ENCODE results near the gene NEDD4L.
"Not testable (repeated sequence)": the region's sequence is repeated elsewhere in the genome, so short reads cannot be mapped to it uniquely, and the experiment has no call there.

NEDD4L gene

GRCh38 chr18:58148954-58149471, 105.0 kb downstream of the NEDD4L start:
- no peak for DNase-seq (ENCODE audit: low read depth in 2 of 2, low spot score in 1 of 2)

GRCh38 chr18:58150772-58151171, 106.7 kb downstream of the NEDD4L start:
- no peak for DNase-seq (ENCODE audit: low read depth in 2 of 2, low spot score in 1 of 2)

GRCh38 chr18:58152216-58152615, 108.2 kb downstream of the NEDD4L start:
- DNase-seq (ENCODE audit: low read depth in 2 of 2, low spot score in 1 of 2), result no peak

- DNase-seq (ENCODE audit: low read depth in 2 of 2, low spot score in 1 of 2), result no peak
These were observed 108.9 kb downstream of the NEDD4L start for GRCh38 chr18:58152891-58153290.

- DNase-seq (ENCODE audit: low read depth in 2 of 2, low spot score in 1 of 2), result no peak
These were observed 112.5 kb downstream of the NEDD4L start for GRCh38 chr18:58156516-58156915.

- no peak for DNase-seq (ENCODE audit: low read depth in 2 of 2, low spot score in 1 of 2)
These were observed 113.2 kb downstream of the NEDD4L start for GRCh38 chr18:58157237-58157636.

- DNase-seq (ENCODE audit: low read depth in 2 of 2, low spot score in 1 of 2), result no peak
These were observed 114.0 kb downstream of the NEDD4L start for GRCh38 chr18:58158008-58158407.

- no peak for DNase-seq (ENCODE audit: low read depth in 2 of 2, low spot score in 1 of 2)
These were observed 114.4 kb downstream of the NEDD4L start for GRCh38 chr18:58158459-58158858.

GRCh38 chr18:58161659-58162058, 117.6 kb downstream of the NEDD4L start:
- no peak for DNase-seq (ENCODE audit: low read depth in 2 of 2, low spot score in 1 of 2)

- no peak for DNase-seq (ENCODE audit: low read depth in 2 of 2, low spot score in 1 of 2)
These were observed 118.1 kb downstream of the NEDD4L start for GRCh38 chr18:58162127-58162526.

- no peak for DNase-seq (ENCODE audit: low read depth in 2 of 2, low spot score in 1 of 2)
These were observed 119.1 kb downstream of the NEDD4L start for GRCh38 chr18:58163004-58163590.

GRCh38 chr18:58166278-58166844, 122.3 kb downstream of the NEDD4L start:
- DNase-seq (ENCODE audit: low read depth in 2 of 2, low spot score in 1 of 2), result no peak

GRCh38 chr18:58167073-58167472, 123.0 kb downstream of the NEDD4L start:
- no peak for DNase-seq (ENCODE audit: low read depth in 2 of 2, low spot score in 1 of 2)

- no peak for DNase-seq (ENCODE audit: low read depth in 2 of 2, low spot score in 1 of 2)
These were observed 124.2 kb downstream of the NEDD4L start for GRCh38 chr18:58168221-58168620.

- DNase-seq (ENCODE audit: low read depth in 2 of 2, low spot score in 1 of 2), result no peak
These were observed 125.0 kb downstream of the NEDD4L start for GRCh38 chr18:58168993-58169392.

- DNase-seq (ENCODE audit: low read depth in 2 of 2, low spot score in 1 of 2), result no peak
These were observed 125.4 kb downstream of the NEDD4L start for GRCh38 chr18:58169472-58169871.

GRCh38 chr18:58170036-58170435, 126.0 kb downstream of the NEDD4L start:
- not testable (repeated sequence) for DNase-seq (ENCODE audit: low read depth in 2 of 2, low spot score in 1 of 2)

GRCh38 chr18:58172031-58172430, 128.0 kb downstream of the NEDD4L start:
- no peak for DNase-seq (ENCODE audit: low read depth in 2 of 2, low spot score in 1 of 2)

- DNase-seq (ENCODE audit: low read depth in 2 of 2, low spot score in 1 of 2), result no peak
These were observed 130.3 kb downstream of the NEDD4L start for GRCh38 chr18:58174285-58174684.

- DNase-seq (ENCODE audit: low read depth in 2 of 2, low spot score in 1 of 2), result no peak
These were observed 131.2 kb downstream of the NEDD4L start for GRCh38 chr18:58175122-58175785.

- no peak for DNase-seq (ENCODE audit: low read depth in 2 of 2, low spot score in 1 of 2)
These were observed 131.8 kb downstream of the NEDD4L start for GRCh38 chr18:58175786-58176176.

- no peak for DNase-seq (ENCODE audit: low read depth in 2 of 2, low spot score in 1 of 2)
These were observed 133.1 kb downstream of the NEDD4L start for GRCh38 chr18:58177004-58177717.

Measured in stimulated activated CD8-positive, alpha-beta memory T cell treated with anti-CD3 and anti-CD28 coated beads, Interleukin-4, amount 100 ng/mL, for 4 hours (primary cell).